Activated T-helper 1 cell treated with anti-CD3 and anti-CD28 coated beads, Interleukin-12 subunit alpha, Interleukin-12 subunit beta, Interleukin-2, Interleukin-4 antibody, amounts not matched to agents 30 ng/mL and 10 ng/mL and 1 ng/mL, durations not matched to agents 14 hours and 24 hours and 36 hours (primary cell): ENCODE data around the gene OR4M1. TPM values are rescaled to one million over a fixed set of nuclear protein-coding genes. Genes with fewer than 3 reads are reported as not detected.
"Not testable (repeated sequence)": the region's sequence is repeated elsewhere in the genome, so short reads cannot be mapped to it uniquely, and the experiment has no call there.

Experiments used
- DNase-seq: peaks from one replicate; pipeline ENCODE4 v3.0.0; 2021; ENCODE audit warnings: low spot score
- H3K27ac Mint-ChIP-seq: one replicate; pipeline ENCODE4 v1.8.0; 2021; ENCODE audit warnings: mild to moderate bottlenecking, mixed read lengths
- H3K27me3 Mint-ChIP-seq: one replicate; pipeline ENCODE4 v1.8.0; 2022; ENCODE audit warnings: mild to moderate bottlenecking, moderate library complexity, mixed read lengths; ENCODE audit not compliant: insufficient read depth
- H3K36me3 Mint-ChIP-seq: one replicate; pipeline ENCODE4 v1.8.0; 2021; ENCODE audit warnings: low read depth, mixed read lengths
- H3K4me1 Mint-ChIP-seq: one replicate; pipeline ENCODE4 v1.8.0; 2021; ENCODE audit warnings: low read depth, mixed read lengths
- H3K4me3 Mint-ChIP-seq: one replicate; pipeline ENCODE4 v1.8.0; 2021; ENCODE audit warnings: mild to moderate bottlenecking, moderate library complexity, mixed read lengths
- H3K9me3 Mint-ChIP-seq: one replicate; pipeline ENCODE4 v1.8.0; 2021; ENCODE audit warnings: mixed read lengths
- intact Hi-C: fragments of 100-400 bp; cut with micrococcal nuclease; formaldehyde crosslinking; loops from one replicate; pipeline ENCODE4 v1.15.1; 2024
- total RNA-seq: library from RNA; stranded (reverse); gene quantifications from 2 replicates; pipeline ENCODE4 v1.2.3, GENCODE V29; 2022

Gene OR4M1
- total RNA-seq, 1 donor from 2014 or later: not detected

DNA sequence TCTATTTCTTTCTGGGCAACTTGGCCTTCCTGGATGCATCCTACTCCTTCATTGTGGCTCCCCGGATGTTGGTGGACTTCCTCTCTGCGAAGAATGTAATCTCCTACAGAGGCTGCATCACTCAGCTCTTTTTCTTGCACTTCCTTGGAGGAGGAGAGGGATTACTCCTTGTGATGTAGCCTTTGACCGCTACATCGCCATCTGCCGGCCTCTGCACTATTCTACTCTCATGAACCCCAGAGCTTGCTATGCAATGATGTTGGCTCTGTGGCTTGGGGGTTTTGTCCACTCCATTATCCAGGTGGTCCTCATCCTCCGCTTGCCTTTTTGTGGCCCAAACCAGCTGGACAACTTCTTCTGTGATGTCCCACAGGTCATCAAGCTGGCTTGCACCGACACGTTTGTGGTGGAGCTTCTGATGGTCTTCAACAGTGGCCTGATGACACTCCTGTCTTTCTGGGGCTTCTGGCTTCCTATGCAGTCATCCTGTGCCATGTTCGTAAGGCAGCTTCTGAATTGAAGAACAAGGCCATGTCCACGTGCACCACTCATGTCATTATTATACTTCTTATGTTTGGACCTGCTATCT, 23.3 kb downstream of the OR4M1 start:
- H3K9me3 Mint-ChIP-seq, DNase-seq, H3K4me1 Mint-ChIP-seq, H3K27ac Mint-ChIP-seq, H3K36me3 Mint-ChIP-seq, H3K27me3 Mint-ChIP-seq, intact Hi-C loops, H3K4me3 Mint-ChIP-seq: not testable (repeated sequence)

DNA sequence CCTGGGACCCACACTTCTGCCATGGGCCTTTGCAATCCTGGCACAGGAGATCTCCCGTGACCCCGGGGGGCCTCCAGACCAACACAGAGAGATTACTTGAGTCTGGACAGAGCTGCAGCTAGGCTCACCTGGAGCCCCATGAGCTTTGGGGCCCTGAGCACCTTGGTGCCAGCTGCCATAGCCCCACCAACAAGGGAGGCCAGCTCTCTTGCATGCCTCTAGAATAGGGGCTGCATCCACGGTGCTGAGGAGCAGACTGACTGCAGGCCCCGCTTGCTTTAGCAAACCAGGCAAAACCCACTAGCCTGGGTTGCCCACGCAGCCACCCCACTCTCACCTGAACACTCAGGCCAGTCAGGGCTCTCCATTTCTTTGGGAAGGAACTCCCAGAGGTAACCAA, 26.6 kb downstream of the OR4M1 start:
- no peak for DNase-seq
- peaks cover 5% of the 10 kb centered on the region for H3K9me3 Mint-ChIP-seq

DNA sequence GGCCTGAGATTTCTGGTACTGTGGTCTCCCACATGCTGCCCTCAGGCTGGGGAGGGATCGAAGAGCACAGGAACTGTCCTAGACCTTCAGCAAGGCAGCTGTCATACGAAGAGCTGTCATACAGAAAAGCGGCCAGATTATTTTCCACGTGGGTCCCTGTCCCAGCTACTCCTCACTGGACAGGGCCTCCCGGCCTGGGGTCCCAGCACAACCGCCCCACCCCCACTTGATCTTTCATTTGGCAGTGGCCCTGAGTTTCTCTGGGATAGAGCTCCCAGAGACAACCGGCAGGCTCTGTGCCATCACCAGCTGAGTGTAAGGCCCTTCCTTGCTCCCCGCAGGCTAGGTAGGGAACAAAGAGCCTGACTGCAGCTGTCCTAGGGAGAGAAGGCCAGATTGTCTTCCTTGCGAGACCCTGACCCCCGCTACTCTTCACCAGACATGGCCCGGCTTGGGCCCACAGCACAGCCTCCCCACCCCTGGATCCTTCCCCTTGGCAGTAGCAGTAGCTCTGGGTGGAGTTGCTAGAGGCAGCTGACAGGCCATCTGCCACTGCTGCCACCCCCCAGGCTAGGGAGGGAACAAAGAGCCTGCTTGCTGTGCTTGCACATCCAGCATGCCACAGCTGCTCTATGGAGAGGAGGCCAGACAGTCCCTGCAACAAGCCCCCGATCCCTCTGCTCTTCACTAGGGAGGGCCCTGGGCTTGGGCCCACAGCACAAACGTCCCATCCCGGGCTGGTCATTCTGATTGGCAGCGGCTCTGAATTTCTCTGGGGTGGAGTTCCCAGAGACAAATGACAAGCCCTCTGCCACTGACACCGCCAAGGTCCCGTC, 27.2 kb downstream of the OR4M1 start:
- no peak for DNase-seq
- Mint-ChIP-seq H3K4me1 (no peaks in the 10 kb centered on the region), H3K27ac (no peak overlapping the region), H3K9me3 (peaks cover 5% of the 10 kb centered on the region), H3K27me3 (no peaks in the 10 kb centered on the region), H3K36me3 (no peaks in the 10 kb centered on the region), H3K4me3 (no peak overlapping the region)
- intact Hi-C loops: no loop called here

More for the DNA sequence above, 26.6 kb downstream of the OR4M1 start:
- intact Hi-C loops: no loop called here
- H3K27me3 Mint-ChIP-seq: no peaks in the 10 kb centered on the region
- no peak overlapping the region for H3K4me3 Mint-ChIP-seq
- no peaks in the 10 kb centered on the region for H3K36me3 Mint-ChIP-seq
- no peak overlapping the region for H3K27ac Mint-ChIP-seq
- no peaks in the 10 kb centered on the region for H3K4me1 Mint-ChIP-seq

DNA sequence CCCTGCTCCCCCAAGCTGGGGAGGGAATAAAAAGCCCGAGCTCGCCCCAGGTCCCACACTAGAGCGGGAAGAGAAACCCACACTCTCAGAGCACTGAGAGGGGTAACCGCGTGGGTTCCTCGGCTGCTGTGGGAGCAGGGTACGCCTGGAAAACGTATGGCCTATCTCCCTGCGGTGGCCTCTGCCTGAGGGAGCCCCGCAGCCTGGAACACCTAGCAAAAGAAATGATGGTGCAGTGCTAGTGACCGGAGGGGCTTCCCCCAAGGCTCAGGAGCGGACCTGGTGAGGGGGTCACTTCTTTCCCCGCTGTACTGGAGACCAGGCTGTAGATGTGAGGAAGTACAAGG, 27.8 kb downstream of the OR4M1 start:
- Mint-ChIP-seq H3K4me3 (no peak overlapping the region), H3K9me3 (peaks cover 5% of the 10 kb centered on the region), H3K36me3 (no peaks in the 10 kb centered on the region), H3K27me3 (no peaks in the 10 kb centered on the region), H3K4me1 (no peaks in the 10 kb centered on the region), H3K27ac (no peak overlapping the region)
- DNase-seq: no peak
- intact Hi-C loops: no loop called here

DNA sequence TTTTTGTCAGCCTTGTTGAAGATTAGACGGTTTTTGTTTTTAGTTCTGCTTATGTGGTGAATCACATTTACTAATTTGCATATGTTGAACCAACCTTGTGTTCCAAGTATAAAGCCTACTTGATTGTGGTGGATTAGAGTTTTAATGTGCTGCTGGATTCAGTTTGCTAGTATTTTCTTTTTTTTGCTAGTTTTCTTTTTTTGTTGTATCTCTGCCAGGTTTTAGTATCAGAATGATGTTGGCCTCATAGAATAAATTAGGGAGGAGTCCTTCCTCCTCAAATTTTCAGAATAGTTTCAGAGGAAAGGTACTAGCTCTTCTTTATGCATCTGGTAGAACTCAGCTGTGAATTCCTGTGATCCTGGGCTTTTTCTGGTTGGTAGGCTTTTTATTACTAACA, 30.2 kb downstream of the OR4M1 start, which contains the start of gene OR4N2:
Gene OR4N2 (plus strand): TSS at position 301 of the 400 bp plus-strand sequence. CDS start 23,679 bp downstream, outside the sequence.
- intact Hi-C loops, H3K27ac Mint-ChIP-seq, H3K4me1 Mint-ChIP-seq, H3K4me3 Mint-ChIP-seq, H3K27me3 Mint-ChIP-seq, H3K9me3 Mint-ChIP-seq, DNase-seq, H3K36me3 Mint-ChIP-seq: not testable (repeated sequence)

DNA sequence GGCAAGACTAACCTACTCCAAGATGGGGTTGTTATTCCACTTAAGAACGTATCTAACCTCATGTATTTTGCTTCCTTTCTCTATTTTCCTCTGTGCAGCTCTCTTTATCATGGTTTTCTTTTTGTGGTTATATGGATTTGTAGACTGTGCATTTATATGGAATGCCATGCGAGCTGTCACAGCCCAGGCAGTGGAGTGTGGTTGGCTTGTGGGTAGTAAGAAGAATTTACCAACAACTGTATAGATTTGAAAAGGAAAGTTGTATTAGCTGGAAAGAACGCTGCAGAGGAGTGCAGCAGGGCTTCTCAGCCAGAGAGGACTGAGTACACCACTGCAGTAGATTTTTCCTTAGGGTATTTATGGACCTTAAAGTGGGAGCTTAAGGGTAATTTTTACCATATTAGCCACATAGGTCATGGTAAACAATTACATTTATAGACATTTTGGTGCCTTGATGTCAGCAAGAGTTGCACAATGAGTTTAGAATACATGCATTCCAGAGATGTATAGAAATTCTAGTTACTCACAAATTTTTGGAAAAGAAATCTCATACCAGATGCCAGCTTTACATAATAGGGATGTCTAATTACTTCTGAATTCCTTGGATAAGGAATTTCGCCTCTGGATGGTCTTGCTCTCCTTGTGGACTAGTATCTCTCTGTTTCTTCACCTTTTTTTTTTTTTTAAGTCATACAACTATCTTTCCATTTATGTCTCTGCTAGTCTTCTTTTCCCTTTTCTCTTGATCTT, 40.0 kb downstream of the OR4M1 start:
- H3K4me1 Mint-ChIP-seq, H3K27ac Mint-ChIP-seq, H3K4me3 Mint-ChIP-seq, DNase-seq, intact Hi-C loops, H3K36me3 Mint-ChIP-seq, H3K27me3 Mint-ChIP-seq: not testable (repeated sequence)
- H3K9me3 Mint-ChIP-seq: peaks cover 12% of the 10 kb centered on the region

DNA sequence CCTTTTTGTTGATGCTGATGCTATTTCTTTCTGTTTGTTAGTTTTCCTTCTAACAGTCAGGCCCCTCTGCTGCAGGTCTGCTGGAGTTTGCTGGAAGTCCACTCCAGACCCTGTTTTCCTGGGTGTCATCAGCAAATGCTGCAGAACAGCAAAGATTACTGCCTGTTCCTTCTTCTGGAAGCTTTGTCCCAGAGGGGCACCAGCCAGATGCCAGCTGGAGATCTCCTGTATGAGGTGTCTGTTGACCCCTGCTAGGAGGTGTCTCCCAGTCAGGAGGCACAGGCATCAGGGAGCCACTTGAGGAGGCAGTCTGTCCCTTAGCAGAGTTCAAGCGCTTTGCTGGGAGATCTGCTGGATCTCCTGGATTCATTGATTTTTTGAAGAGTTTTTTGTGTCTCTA, 46.6 kb downstream of the OR4M1 start:
- H3K27ac Mint-ChIP-seq, intact Hi-C loops, DNase-seq, H3K36me3 Mint-ChIP-seq, H3K27me3 Mint-ChIP-seq, H3K4me3 Mint-ChIP-seq, H3K4me1 Mint-ChIP-seq: not testable (repeated sequence)
- H3K9me3 Mint-ChIP-seq: peaks cover 11% of the 10 kb centered on the region

DNA sequence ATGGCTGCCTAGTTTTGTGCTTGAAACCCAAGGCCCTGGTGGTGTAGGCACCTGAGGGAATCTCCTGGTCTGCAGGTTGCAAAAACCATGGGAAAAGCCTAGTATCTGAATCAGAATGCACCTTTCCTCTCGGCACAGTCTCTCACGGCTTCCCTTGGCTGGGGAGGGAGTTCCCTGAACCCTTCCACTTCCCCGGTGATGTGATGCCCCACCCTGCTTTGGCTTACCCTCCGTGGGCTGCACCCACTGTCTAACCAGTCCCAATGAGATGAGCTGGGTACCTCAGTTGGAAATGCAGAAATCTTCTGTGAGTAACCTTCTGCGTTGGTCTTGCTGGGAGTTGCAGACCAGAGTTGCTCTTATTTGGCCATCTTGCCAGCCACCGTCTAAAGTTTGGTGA, 47.7 kb downstream of the OR4M1 start:
- DNase-seq, H3K36me3 Mint-ChIP-seq, H3K27ac Mint-ChIP-seq, intact Hi-C loops, H3K27me3 Mint-ChIP-seq, H3K4me3 Mint-ChIP-seq, H3K4me1 Mint-ChIP-seq: not testable (repeated sequence)
- peaks cover 11% of the 10 kb centered on the region for H3K9me3 Mint-ChIP-seq

DNA sequence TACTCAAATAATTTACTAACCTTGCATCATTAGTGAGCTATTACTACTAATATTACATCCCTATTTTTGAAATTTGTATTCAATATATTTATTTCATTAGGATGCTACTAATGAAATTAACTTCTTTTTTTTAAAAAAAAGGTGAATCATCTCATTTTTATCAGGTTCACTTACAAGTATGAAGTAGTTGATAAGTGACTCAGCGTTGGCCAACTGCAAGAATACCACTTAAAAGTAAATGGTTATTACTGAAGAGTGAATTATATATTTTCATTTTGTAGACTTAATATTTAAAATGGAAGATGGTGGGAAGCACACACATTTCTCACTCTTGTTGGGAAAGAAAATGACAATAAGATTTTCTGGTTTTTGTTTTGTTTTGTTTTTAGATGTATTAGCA, 49.9 kb downstream of the OR4M1 start:
- H3K4me1 Mint-ChIP-seq: no peaks in the 10 kb centered on the region
- H3K36me3 Mint-ChIP-seq: no peaks in the 10 kb centered on the region
- intact Hi-C loops: no loop called here
- H3K27ac Mint-ChIP-seq: no peak overlapping the region
- no peak overlapping the region for H3K4me3 Mint-ChIP-seq
- H3K9me3 Mint-ChIP-seq: peaks cover 11% of the 10 kb centered on the region
- no peak for DNase-seq
- no peaks in the 10 kb centered on the region for H3K27me3 Mint-ChIP-seq

DNA sequence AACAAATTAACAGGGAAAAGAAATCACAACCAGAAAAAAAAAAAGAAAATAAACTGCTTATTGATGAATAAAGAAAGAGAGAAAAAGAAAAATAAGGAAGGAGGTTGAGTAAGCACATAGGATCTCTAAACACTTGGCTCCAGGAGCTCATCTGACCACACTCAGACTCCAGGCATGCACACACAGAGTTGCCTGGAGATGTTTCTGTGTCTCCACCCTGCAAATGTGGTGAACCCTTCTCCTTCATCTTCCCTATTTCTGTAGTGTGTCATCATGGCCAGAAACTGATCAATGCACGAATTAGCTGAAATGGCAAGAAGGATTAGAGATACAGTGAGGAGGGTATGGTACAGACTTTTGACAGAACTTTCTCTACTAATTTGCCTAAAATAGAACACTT, 50.5 kb downstream of the OR4M1 start:
- Mint-ChIP-seq H3K27ac (no peak overlapping the region), H3K9me3 (peaks cover 11% of the 10 kb centered on the region)
- intact Hi-C loops: no loop called here

DNA sequence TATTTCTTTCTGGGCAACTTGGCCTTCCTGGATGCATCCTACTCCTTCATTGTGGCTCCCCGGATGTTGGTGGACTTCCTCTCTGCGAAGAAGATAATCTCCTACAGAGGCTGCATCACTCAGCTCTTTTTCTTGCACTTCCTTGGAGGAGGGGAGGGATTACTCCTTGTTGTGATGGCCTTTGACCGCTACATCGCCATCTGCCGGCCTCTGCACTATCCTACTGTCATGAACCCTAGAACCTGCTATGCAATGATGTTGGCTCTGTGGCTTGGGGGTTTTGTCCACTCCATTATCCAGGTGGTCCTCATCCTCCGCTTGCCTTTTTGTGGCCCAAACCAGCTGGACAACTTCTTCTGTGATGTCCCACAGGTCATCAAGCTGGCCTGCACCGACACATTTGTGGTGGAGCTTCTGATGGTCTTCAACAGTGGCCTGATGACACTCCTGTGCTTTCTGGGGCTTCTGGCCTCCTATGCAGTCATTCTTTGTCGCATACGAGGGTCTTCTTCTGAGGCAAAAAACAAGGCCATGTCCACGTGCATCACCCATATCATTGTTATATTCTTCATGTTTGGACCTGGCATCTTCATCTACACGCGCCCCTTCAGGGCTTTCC, 54.4 kb downstream of the OR4M1 start:
- H3K27me3 Mint-ChIP-seq, intact Hi-C loops, DNase-seq, H3K27ac Mint-ChIP-seq, H3K36me3 Mint-ChIP-seq, H3K4me3 Mint-ChIP-seq, H3K4me1 Mint-ChIP-seq, H3K9me3 Mint-ChIP-seq: not testable (repeated sequence)

More for the DNA sequence above, 50.5 kb downstream of the OR4M1 start:
- Mint-ChIP-seq H3K36me3 (no peaks in the 10 kb centered on the region), H3K27me3 (no peaks in the 10 kb centered on the region), H3K4me1 (no peaks in the 10 kb centered on the region), H3K4me3 (no peak overlapping the region)
- DNase-seq: no peak

DNA sequence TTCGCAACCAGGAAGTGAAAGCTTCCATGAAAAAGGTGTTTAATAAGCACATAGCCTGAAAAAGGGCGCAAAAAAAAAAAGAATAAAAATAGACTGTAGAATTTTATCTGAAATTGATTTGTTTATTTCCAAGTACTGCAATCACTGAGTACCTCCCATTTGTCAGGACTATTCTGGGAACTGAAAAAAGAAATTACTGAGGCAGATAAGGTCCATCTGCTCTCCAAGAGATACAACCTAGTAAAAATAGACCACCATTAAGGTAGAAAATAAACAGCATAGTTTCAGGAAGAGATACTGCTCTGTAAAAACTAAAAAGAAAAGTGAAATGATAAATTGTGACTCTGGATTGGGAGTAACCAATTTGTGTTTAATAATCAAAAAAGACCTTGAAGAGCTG, 55.0 kb downstream of the OR4M1 start:
- no peak overlapping the region for H3K27ac Mint-ChIP-seq
- no peaks in the 10 kb centered on the region for H3K4me1 Mint-ChIP-seq
- no peaks in the 10 kb centered on the region for H3K27me3 Mint-ChIP-seq
- no peak for DNase-seq
- H3K4me3 Mint-ChIP-seq: no peak overlapping the region
- H3K36me3 Mint-ChIP-seq: no peaks in the 10 kb centered on the region
- peaks cover 9% of the 10 kb centered on the region for H3K9me3 Mint-ChIP-seq
- intact Hi-C loops: no loop called here
